Aorta (tissue), 5 donors: ENCODE results near the gene RSPO1. TPM values are rescaled to one million over a fixed set of nuclear protein-coding genes. Genes with fewer than 3 reads are reported as not detected.

Experiments used
- ATAC-seq: fragments of 200-7000 bp; cut with Tn5 transposase; one replicate; pipeline ENCODE4 v1.9.1; 2022; ENCODE audit warnings: moderate library complexity; ENCODE audit not compliant: low FRiP score
- DNase-seq, 2 donors: peaks; one replicate each; pipeline ENCODE4 v3.0.0-alpha.2; 2020
- H3K27ac ChIP-seq, 2 donors: one replicate each; pipeline ENCODE4 v1.5.1; 2013; ENCODE audit warnings: low read length in 2 of 2, mild to moderate bottlenecking in 2 of 2, moderate library complexity in 2 of 2, control low read depth in 1 of 2, inconsistent platforms in 1 of 2, low read depth in 1 of 2
- H3K27me3 ChIP-seq, 2 donors: one replicate each; pipeline ENCODE4 v1.6.1; 2013; ENCODE audit warnings: control low read depth in 1 of 2, low read length in 1 of 2, mild to moderate bottlenecking in 1 of 2, moderate library complexity in 1 of 2; ENCODE audit not compliant: insufficient read depth in 2 of 2, control insufficient read depth in 1 of 2
- H3K36me3 ChIP-seq, 2 donors: one replicate each; pipeline ENCODE4 v1.6.1; 2013; ENCODE audit warnings: control low read depth in 1 of 2, low read length in 1 of 2, mild to moderate bottlenecking in 1 of 2; ENCODE audit not compliant: insufficient read depth in 2 of 2, control insufficient read depth in 1 of 2
- H3K4me1 ChIP-seq, 2 donors: one replicate each; pipeline ENCODE4 v1.6.1; 2013; ENCODE audit warnings: low read length in 2 of 2, control low read depth in 1 of 2, mild to moderate bottlenecking in 1 of 2, moderate library complexity in 1 of 2; ENCODE audit not compliant: insufficient read depth in 2 of 2, control insufficient read depth in 1 of 2
- H3K4me3 ChIP-seq, 2 donors: one replicate each; pipeline ENCODE4 v1.5.1; 2013; ENCODE audit warnings: low read length in 2 of 2, control low read depth in 1 of 2, mild to moderate bottlenecking in 1 of 2
- H3K9me3 ChIP-seq: one replicate; pipeline ENCODE4 v1.6.1; 2013; ENCODE audit warnings: mild to moderate bottlenecking, low read length; ENCODE audit not compliant: control insufficient read depth
- WGBS, 2 donors: extraction: QIAGEN DNeasy Blood & Tissue Kit; methylation state at CpG; one replicate each; pipeline ENCODE4 v1.1.7; 2013; 5-methylcytosine and 5-hydroxymethylcytosine counted together
- intact Hi-C, 2 donors: fragments of 100-400 bp; cut with DNase I; formaldehyde crosslinking; loops; one replicate each; pipeline versions ENCODE4 v1.14.2 to v1.15.0; 2022
- polyA plus RNA-seq, 2 donors: library from polyadenylated mRNA; stranded (reverse); fragments of 200-250 nt; gene quantifications; one replicate each; pipeline ENCODE4 v1.2.3, GENCODE V29; 2013
- total RNA-seq, 2 donors: library from RNA; stranded (reverse); fragmentation: NEBNext Ultra II Directional; extraction: Animal tissue kit (Norgen Biotek cat#: 25700); gene quantifications; one replicate each; pipeline ENCODE4 v1.2.1, GENCODE V29; 2021
- donor health status: healthy with polysubstance abuse.
- donor health status: Bipolar disorder and iron deficiency.
- donor health status: DM: no; HTN: no; CAD: no.
- donor health status: DM: no; HTN: no; CAD: no.
- donor health status: DM: yes; HTN: yes; CAD: no.

The RSPO1 gene
- total and polyA plus RNA-seq, 4 donors, result 0.63 to 1.2 TPM; not detected in 2

DNA sequence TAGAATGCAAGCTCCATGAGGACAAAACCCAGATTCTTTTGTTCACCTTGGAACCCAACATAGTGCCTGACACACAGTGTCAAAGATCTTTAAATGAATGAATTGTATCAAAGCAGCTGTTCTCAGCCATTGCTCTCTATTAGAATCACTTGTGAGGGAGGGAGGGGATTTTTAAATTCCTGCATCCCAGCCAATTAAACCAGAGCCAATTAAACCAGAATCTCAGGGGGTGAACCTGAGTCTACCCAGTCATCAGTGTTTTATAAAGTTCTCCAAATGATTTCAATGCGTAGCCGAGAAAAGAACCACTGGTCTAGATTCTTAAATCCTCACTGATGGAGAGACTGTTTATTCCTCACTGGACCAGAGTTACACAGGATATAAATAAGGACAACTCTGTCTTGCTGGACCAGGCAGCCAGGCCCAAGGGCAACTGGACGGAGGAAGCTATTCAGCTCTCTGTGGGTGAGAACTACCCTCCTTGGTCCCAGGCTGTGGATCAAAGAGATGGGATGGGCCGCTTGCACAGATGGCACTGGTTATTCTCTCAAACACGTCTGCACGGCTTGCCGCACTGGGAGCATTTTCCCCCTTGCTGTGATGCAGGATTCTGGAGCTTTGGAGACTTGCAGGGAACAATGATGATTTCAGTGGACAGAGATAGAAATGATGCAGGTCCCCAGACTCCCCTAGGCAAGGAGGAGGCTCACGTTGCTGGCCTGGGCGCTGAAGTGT is 37.6 kb upstream of the RSPO1 start:
- ATAC-seq (no peak), DNase-seq (no peak)
- Histone ChIP-seq H3K9me3 (no peaks in the 10 kb centered on the region), H3K36me3 (no peaks in the 10 kb centered on the region), H3K27me3 (no peaks in the 10 kb centered on the region), H3K27ac (no peak overlapping the region), H3K4me1 (no peaks in the 10 kb centered on the region), H3K4me3 (no peak overlapping the region)
- 57% methylated on average over 9 of the region's 9 CpGs for WGBS, 2 donors
- intact Hi-C loops, result no loop called here

DNA sequence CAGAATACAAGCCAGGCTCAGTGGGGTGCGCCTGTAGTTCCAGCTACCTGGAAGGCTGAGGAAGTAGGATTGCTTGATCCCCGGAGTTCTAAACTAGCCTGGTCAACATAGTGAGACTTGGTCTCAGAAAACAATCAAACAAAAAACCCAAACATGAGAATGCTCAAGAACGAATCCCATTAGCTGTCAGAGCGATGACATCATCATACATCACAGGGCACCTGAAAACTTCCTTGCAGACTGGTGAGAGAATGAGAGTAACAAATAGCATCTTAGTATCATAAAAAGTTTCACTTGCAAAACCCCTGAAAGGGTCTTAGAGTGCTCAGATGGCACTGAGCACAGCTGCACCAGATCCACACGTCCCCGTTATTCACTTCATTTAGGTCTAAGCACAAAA is 36.6 kb upstream of the RSPO1 start:
- no peak overlapping the region for H3K4me3 ChIP-seq
- H3K27me3 ChIP-seq, result no peaks in the 10 kb centered on the region
- DNase-seq, result no peak
- no peak overlapping the region for H3K27ac ChIP-seq
- H3K4me1 ChIP-seq, result no peaks in the 10 kb centered on the region
- no peaks in the 10 kb centered on the region for H3K9me3 ChIP-seq
- ATAC-seq, result no peak
- intact Hi-C loops, result no loop called here
- 71% methylated on average over 6 of the region's 6 CpGs for WGBS, 2 donors
- no peaks in the 10 kb centered on the region for H3K36me3 ChIP-seq

DNA sequence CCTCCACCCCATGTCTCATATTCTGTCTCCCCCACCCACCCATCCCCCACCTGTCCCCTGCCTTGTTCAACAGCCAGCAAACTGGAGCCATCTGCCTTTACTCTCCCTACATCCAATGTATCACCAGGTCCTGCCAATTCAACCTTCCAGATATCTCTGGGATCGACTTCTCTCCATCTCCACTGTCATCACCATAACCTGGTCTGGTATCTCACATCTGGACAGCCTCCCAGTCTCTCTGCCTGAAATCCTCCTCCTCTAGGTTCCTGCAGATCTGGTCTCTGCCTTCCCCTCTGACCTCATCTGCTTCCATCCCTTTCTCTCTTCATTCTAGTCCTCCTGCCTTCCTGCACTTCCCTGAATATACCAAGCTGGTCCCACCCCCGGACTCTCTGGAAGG is 35.4 kb upstream of the RSPO1 start:
- WGBS, 2 donors, result 68% methylated on average over 2 of the region's 2 CpGs
- intact Hi-C loops, result no loop called here
- H3K9me3 ChIP-seq, result no peaks in the 10 kb centered on the region
- no peaks in the 10 kb centered on the region for H3K36me3 ChIP-seq
- peak in 1 of 2 donors; percentile 4 for DNase-seq
- no peaks in the 10 kb centered on the region for H3K27me3 ChIP-seq
- no peak overlapping the region for H3K27ac ChIP-seq
- H3K4me1 ChIP-seq, result no peaks in the 10 kb centered on the region
- no peak overlapping the region for H3K4me3 ChIP-seq
- no peak for ATAC-seq

DNA sequence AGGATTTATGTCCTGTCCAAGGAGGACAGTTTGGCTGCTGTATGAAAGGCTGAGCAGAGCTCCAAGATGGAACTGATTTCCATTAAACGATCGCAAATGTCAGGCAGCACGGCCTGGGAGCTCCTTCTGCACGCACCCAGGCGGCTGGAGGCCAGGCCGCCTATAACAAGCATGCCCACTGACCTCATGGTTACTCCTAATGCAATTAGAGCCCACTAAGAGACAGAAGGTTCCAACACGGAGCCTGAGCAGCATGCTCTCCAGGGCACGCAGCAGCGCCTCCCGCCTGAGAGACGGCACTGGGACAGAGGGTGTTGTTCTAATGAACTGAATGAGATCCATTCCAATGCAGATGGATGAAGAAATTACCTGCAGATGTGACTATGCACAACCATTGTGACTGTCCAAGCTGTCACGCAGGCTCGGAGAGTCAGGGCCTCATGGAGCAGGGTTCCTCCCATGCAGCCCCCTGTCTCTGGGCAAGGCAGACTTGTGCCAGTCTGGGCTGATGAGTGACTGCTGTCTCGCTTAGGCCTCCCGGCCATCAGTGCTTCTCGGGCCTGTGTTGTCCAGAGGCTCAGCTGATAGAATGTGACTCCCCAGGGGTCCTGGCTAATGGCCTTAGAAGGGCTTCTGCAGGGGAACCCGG is 32.5 kb upstream of the RSPO1 start:
- Histone ChIP-seq H3K4me1 (no peaks in the 10 kb centered on the region), H3K27me3 (no peaks in the 10 kb centered on the region), H3K4me3 (no peak overlapping the region), H3K9me3 (no peaks in the 10 kb centered on the region), H3K36me3 (no peaks in the 10 kb centered on the region), H3K27ac (no peak overlapping the region)
- WGBS, 2 donors, result 51 to 60% methylated on average over 17 of the region's 17 CpGs
- ATAC-seq, result no peak
- intact Hi-C loops, result no loop called here
- DNase-seq, result no peak

DNA sequence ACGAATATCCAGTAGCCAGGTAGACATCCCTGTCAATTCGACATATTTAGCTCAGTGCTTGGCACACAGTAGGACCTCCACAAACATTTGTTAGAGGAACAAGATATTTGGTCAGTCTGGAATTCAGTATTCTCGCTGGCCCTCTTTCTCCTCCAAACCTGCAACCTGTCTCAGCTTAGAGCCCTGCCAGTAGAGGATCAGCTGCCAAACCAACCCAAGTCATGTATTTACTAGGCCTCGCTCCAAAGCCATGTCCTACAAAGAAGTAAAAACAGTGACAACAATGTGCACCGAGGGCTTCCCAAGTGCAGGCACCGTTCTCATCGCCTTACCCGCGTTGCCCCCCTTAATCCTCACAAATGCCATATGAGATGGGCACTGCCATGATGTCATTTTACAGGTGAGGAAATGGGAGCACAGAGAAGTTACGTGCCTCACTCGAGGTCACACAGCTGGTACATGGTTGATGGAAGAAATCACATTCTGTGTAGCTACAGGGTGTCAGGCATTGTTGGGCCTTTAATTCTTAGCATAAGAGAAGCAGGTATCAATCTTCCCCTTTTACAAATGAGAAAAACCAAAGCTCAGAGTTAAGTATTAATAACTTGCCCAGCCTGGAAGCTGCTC is 31.7 kb upstream of the RSPO1 start:
- intact Hi-C loops, result no loop called here
- Histone ChIP-seq H3K36me3 (no peaks in the 10 kb centered on the region), H3K4me1 (no peaks in the 10 kb centered on the region), H3K4me3 (no peak overlapping the region), H3K27ac (no peak overlapping the region), H3K27me3 (no peaks in the 10 kb centered on the region), H3K9me3 (no peaks in the 10 kb centered on the region)
- ATAC-seq, result no peak
- 80 to 81% methylated on average over 11 of the region's 11 CpGs for WGBS, 2 donors
- DNase-seq, result no peak

DNA sequence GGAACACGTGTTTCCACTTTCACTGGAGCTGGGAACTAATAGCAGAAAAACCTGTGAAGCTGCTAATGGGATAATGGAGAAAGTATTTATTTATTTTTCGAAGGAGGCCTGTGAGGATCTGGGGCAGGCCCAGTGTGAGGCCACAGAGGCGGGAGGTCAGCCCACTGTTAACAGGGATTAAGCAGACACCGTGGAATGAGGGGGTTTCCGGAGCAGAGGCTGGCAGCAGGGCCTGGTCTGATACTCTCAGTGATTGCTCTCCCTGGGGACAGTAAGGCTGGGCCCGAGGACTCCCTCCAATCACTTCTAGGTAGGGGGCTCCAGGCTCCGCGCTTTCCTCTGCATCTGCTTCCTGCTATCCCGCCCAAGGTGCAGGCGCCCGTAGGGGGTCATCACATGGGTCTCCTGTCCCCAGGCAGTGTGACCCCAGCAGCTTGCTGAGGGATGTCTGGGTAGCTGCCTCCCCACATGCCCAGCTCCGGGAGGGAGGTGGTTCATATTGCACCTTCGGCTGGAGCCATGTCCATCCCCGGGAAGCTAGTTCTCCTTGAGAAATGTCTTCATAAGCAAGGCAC is 28.8 kb upstream of the RSPO1 start:
- H3K9me3 ChIP-seq, result no peaks in the 10 kb centered on the region
- no peak overlapping the region for H3K4me3 ChIP-seq
- no peak overlapping the region for H3K27ac ChIP-seq
- no peaks in the 10 kb centered on the region for H3K4me1 ChIP-seq
- H3K27me3 ChIP-seq, result no peaks in the 10 kb centered on the region
- ATAC-seq (no peak), DNase-seq (no peak)
- intact Hi-C loops, result no loop called here
- no peaks in the 10 kb centered on the region for H3K36me3 ChIP-seq
- WGBS, 2 donors, result 38 to 40% methylated on average over 14 of the region's 14 CpGs

DNA sequence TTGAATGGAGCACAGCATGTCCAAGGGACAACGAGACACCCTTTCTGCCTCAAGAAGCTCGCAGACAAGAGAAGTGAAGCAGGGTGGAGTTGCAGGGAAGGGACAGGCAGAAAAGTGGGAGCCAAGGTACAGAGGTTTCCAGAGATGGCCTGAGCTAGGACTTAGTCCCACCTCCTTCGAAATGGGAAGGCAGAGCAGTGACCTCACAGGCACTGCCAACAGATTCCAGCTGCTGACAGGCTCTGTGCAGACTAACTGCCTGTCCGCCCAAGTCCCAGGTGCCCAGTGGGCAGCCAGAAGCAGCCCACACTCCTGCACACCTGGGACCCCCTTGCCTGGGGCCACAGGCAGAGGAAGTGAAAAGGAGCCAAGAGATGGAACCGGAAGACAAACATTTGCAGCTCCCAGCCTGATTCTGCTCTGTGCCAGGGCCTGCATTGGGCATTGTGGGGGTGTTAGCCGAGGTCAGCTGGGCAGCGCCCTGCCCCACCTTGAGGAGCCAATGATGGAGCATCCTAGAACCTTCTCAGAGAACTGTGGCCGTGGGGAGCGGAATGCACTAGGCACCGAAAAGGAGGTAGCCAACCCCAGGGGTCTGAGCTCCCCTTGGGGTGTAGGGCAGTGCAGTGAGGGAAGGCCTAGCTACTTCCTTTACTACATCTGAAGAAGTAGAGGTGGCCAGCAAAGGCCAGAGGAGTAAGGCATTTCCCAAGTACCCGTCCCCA is 27.5 kb upstream of the RSPO1 start:
- DNase-seq (no peak), ATAC-seq (no peak)
- 84 to 85% methylated on average over 11 of the region's 11 CpGs for WGBS, 2 donors
- Histone ChIP-seq H3K4me3 (no peak overlapping the region), H3K27ac (no peak overlapping the region), H3K9me3 (no peaks in the 10 kb centered on the region), H3K27me3 (no peaks in the 10 kb centered on the region), H3K36me3 (no peaks in the 10 kb centered on the region), H3K4me1 (no peaks in the 10 kb centered on the region)
- intact Hi-C loops, result no loop called here

DNA sequence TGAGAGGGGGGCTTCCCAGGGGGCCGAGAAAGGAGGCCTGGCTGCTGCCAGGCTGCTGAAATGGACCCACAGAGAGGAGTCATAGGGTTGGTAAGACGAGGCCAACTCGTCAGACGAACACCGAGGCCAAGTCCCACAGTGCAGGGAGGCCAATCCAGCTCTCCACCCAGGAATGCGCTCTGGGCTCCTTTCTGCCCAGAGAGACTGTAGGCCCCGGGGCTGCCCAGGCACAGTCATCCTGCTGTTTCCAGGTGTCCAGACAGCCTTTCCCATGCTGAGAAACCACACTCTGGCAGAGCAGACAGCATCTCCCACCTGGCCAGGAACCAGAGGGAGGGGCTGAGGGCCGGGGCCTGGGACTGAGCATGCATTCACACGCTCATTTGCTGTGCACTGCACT is 26.7 kb upstream of the RSPO1 start:
- H3K27me3 ChIP-seq, result no peaks in the 10 kb centered on the region
- intact Hi-C loops, result no loop called here

More for the DNA sequence above, 26.7 kb upstream of the RSPO1 start:
- Histone ChIP-seq H3K4me1 (no peaks in the 10 kb centered on the region), H3K9me3 (no peaks in the 10 kb centered on the region), H3K4me3 (no peak overlapping the region), H3K27ac (no peak overlapping the region), H3K36me3 (no peaks in the 10 kb centered on the region)
- DNase-seq (no peak), ATAC-seq (no peak)
- 50 to 57% methylated on average over 9 of the region's 9 CpGs for WGBS, 2 donors
